ENCODE results near the gene PPP1CB.

GRCh38 chr2:28705751-28706440 is 45.7 kb upstream of the PPP1CB start:
- TF ChIP-seq CTCF (tag by site-specific recombination; IDR thresholded peaks at IDR 0.05) = no peak
- TF ChIP-seq MZF1 (tag by site-specific recombination; IDR thresholded peaks at IDR 0.05; ENCODE audit: borderline replicate concordance) = no peak
- no peak for TF ChIP-seq GLI2 (tag by site-specific recombination; IDR thresholded peaks at IDR 0.05; ENCODE audit: borderline replicate concordance, low read depth)
- no peak for TF ChIP-seq ZSCAN30 (tag by site-specific recombination; IDR thresholded peaks at IDR 0.05)
- no peak for TF ChIP-seq YY2 (tag by site-specific recombination; IDR thresholded peaks at IDR 0.05)
- no peak for TF ChIP-seq GLI4 (tag by site-specific recombination; IDR thresholded peaks at IDR 0.05)
- no peak for TF ChIP-seq ZBTB1 (tag by site-specific recombination; IDR thresholded peaks at IDR 0.05)
- TF ChIP-seq ZNF24 (tag by site-specific recombination; IDR thresholded peaks at IDR 0.05) = no peak
- TF ChIP-seq ZNF560 (tag by site-specific recombination; IDR thresholded peaks at IDR 0.05; ENCODE audit: borderline replicate concordance) = no peak

Data from HEK293 (cell line).